GM21723 (cell line): ENCODE data around the gene GON4L.
"Not testable (repeated sequence)": the region's sequence is repeated elsewhere in the genome, so short reads cannot be mapped to it uniquely, and the experiment has no call there.

Source experiments
- ATAC-seq: cut with Tn5 transposase; IDR thresholded peaks from one replicate; pipeline ENCODE4 v1.9.1; 2021; ENCODE audit warnings: mild to moderate bottlenecking, moderate library complexity; ENCODE audit not compliant: unreplicated experiment

The GON4L gene

GRCh38 chr1:155831279-155831976 lies 25.6 kb downstream of the GON4L start:
- ATAC-seq, result no peak

GRCh38 chr1:155827450-155827849 lies 29.6 kb downstream of the GON4L start:
- no peak for ATAC-seq

DNA sequence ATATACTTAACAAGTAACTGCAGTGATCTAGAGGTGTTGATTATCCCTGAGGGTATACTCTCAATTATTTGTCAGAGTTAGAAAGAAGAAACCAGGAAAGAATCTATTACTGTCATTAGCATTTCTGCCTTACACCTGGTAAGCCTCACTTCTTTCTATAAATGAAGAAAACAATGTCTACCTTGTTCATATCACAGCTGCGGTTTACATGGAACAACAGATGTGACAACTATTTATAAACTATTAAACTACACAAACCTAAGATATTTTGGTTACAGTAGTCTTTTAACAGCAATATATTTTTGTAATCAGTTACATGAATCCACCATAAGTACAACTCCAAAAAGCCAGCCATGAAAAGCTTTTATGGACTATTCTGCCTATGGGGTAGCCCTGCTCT lies 40.7 kb downstream of the GON4L start:
- no peak for ATAC-seq

GRCh38 chr1:155813672-155814071 lies 43.3 kb downstream of the GON4L start:
- no peak for ATAC-seq

DNA sequence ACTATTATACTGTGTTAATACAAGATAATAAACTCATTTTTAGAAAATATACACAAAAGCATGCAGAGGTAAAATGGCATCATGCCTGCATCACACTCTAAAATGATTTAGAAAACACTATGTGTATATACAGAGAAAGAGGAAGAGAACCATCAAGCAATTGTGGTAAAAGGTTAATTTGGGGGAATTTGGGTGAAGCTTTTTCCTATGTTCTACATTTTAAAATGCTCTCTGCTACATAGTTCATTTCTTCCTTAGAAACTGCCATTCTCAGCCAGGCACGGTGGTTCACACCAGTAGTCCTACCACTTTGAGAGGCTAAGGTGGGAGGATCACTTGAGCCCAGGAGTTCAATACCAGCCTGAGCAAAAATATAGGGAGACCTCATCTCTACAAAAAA lies 44.1 kb downstream of the GON4L start:
- no peak for ATAC-seq

DNA sequence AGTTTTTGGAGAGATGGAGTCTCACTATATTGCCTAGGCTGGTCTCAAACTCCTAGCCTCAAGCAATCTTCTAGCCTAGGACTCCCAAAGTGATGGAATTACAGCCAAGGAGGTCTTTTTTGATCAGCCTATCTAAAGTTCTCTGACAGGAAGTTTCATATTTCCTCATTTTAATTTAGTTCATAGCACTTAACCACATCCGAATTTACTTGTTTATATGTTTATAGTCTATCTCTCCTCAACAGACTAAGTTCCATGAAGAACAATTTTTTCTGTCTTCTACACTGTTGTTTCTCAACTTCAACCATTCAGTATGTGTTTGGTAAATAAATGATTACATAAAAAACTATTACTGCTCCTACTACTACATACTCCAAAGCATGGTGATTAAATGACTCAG lies 47.9 kb downstream of the GON4L start:
- ATAC-seq, result no peak

DNA sequence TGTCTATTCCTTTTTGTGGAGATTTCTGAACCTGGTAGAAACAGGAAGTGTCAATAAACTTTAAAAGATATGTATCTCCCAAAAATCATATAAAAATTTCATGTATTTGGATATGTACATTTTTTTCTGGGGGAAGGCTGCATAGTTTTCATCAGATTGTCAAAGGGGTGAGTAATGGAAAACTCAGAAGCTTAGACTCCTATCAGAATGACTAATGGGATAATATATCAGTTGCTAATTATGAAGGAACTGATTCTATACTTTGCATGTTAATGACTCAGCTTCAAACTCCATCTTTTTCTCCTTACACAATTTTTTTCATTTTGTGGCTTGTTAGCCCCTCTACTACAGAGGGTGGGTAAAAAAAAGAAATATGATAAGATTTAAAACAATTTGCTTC lies 55.9 kb downstream of the GON4L start:
- ATAC-seq, result no peak

DNA sequence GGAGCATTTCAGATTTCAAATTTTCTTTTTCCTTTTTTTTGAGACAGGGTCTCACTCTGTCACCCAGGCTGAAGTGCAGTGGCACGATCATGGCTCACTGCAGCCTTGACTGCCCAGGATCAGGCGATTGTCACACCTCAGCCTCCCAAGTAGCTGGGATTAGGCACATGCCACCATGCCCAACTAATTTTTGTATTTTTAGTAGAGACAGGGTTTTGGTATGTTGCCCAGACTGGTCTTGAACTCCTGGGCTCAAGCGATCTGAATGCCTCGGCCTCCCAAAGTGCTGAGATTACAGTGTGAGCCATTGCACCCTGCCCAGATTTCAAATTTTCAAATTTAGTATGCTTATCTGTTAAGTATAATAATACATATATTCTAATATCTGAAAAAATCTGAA lies 61.4 kb downstream of the GON4L start:
- not testable (repeated sequence) for ATAC-seq

DNA sequence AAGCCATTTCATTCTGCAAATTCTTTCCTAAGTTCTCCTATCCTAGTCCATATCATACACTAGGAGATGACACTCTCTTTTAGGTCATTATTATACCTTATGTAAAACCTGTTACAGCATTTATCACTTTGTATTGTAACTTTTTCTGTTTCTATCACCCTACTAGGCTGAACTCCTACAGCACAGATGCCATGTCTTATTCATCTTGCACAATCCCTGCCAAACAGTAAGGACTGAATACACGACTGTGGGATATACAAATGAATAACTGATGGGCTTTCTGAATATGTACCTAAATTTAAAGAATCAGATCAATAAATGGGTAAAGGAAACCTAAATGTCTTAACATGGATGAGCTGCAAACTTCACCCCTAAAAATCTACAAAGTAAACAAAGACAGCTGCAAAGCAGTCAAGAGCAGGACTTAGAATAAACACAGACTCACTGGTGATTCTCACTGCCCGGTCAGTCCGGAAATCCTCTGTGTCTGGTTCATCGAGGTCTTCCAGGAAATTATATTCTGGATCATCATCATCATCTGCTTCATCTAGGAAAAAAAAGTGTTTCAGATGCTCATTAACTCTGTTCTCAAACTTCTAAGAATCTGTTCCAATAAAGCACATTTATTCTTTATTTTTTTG lies 62.3 kb downstream of the GON4L start:
- ATAC-seq, result no peak

GRCh38 chr1:155793213-155793612 lies 63.8 kb downstream of the GON4L start:
- no peak for ATAC-seq

DNA sequence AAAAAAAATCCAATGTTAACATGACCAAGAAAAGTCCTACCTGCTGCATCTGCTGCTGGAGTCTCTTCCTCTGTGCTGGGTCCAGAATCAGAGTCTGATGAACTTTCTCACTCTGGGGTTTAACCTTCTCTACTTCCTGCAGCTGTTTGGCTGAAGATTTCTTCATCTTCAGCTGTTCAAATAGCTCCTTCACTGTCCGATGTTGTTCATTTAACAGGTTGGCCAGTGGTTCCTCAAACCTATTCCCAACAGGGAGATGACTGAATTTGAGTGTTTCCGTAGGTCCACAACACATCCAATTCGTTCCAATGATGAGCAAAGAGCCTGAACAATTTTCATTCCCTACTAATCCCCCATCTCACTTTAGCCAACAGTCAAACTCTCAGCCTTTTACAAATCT lies 79.4 kb downstream of the GON4L start:
- no peak for ATAC-seq

DNA sequence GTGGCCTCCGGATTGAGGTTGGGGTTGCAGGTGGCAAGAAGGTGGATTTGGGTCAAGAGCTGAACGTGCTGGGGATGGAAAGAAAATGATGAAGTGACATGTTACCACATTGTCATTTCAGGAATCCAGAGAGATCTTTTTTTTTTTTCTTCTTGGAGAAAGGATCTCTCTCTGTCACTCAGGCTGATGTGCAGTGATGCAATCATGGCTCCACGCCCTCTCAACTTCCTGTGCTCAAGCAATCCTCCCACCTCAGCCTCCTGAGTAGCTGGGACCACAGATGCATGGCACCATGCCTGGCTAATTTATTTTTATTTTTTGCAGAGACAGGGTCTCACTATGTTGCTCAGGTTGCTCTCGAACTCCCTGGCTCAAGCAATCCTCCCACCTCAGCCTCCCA lies 80.6 kb downstream of the GON4L start:
- no peak for ATAC-seq

GRCh38 chr1:155773221-155773620 lies 83.8 kb downstream of the GON4L start:
- no peak for ATAC-seq

DNA sequence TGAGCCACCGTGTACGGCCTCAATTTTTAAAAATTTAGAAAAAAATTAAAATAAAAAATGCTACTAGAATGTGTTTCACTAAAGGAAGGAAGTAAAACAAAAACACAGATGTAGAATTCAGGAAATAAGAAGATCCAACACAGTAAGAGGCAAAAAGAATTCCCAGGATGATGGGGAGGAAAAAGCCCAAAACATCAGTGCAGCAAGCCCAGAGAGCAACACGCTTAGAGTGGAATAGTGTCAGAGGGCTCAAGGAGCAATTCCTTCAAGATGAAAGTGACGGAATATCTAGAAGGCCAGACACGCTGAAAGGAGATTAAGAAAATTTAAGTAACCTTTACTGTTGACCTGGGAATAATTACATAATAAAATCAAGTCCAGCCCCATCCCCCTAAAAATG lies 87.8 kb downstream of the GON4L start:
- ATAC-seq, result no peak

- not testable (repeated sequence) for ATAC-seq
Observed at GRCh38 chr1:155767399-155767989, 89.5 kb downstream of the GON4L start.

DNA sequence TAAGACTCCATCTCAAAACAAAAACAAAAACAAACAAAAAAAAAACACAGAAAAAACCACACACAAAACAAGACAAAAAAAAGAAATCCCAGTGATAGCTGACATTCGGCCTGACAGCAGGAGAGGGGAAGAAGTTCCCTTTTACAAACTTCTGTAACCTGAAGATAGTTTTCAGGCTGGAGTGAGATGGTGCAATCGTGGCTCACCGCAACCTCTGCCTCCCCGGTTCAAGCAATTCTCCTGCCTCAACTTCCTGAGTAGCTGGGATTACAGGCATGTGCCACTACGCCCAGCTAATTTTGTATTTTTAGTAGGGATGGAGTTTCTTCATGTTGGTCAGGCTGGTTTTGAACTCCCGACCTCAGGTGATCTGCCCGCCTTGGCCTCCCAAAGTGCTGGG lies 93.0 kb downstream of the GON4L start:
- ATAC-seq, result not testable (repeated sequence)

DNA sequence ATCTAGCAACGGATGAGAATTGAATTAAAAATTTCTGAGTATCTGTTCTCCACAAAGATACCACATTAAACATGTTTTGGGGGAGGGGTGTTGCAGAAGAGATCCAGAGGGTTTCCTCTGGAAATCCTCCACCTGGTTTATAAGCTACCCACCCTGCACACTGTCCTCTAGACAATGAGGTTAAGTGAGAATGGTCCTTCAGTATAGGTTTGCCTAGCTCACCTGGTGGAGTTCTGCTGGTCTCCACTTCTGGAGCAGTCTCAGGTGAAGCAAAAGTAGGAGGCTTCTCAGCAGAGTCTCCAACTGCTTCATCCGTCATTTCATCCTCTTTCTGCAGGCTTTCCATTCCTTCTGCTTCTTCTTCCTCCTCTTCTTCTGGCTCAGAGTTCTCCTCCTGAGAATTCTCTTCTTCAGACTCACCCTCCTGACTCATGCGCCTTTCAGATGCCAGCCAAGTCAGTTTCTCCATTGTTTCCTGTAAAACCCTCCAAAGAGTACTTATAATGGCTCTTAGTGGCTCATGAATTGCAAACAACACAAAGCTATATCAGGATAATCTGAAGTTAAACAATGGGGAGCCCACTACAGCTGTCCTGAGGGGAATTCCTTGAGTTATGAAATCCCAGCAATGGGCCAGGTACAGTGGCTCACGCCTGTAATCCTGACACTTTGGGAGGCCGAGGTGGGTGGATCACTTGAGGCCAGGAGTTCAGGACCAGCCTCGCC lies 93.8 kb downstream of the GON4L start:
- ATAC-seq, result not testable (repeated sequence)

DNA sequence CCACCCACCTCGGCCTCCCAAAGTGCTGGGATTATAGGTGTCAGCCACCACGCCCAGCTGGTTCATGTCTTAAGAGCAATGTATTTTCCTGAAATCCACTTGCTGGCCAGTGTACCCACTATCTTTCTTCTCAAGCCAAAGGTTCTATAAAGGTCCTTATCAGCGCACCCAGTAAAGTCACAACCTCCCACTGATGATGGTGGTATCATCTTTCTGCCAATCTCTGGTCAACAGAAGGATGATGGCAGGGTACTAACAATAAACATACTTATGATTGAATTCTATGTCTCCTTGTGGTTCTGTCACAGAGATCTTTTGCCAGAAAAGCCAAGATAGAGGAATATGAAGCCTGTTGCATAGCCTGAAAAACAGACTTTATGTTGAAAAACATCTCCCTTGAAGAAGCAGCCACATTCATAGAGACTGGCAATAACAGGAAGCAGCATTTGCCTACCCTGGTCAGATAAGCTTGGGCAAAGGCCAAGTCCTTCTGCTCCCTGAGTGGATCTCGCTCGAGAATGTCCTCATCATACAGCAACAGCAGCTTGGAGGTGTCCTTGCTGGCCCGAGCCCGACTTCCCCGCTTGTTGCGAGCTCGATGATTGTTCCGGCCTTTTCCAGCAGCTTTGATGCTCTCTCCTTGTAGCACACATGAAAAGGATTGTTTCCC lies 95.1 kb downstream of the GON4L start:
- ATAC-seq, result no peak

DNA sequence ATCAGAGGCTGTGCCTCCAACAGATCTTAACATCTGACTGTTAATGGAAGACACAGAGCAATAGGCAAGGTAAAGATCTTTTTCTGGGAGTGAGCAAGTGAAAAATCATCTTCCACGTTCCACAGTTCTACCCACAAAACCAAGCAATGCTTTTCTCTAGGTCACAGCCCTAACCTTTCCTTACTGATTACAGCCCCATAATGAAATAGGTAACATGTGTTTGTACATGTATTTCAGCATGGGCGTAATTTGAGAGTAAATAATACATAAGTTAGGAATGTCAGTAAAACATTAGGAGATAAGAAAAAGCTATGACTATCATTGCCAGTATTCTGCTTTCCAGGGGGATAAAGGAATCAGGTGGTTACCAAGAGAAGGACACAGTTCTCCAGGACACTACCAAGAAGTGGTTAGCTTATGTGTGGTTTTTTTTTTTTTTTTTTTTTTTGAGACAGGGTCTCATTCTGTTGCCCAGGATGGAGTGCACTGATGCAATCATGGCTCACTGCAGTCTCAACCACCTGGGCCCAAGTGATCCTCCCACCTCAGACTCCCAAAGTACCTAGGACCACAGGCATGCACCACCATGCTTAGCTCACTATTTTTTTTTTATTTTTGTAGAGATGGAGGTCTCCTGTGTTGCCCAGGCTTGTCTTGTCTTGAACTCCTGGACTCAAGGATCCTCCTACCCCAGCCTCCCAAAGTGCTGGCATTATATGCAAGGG lies 96.1 kb downstream of the GON4L start:
- ATAC-seq, result no peak

GRCh38 chr1:155759966-155760630 lies 96.9 kb downstream of the GON4L start:
- no peak for ATAC-seq
